IMR-90 (cell line): ENCODE data around the gene S100A1.

Experiments
- BHLHE40 ChIP-seq: fragments of 150-350 bp; IDR thresholded peaks from 2 replicates; pipeline ENCODE4 v1.6.1; 2016; ENCODE audit warnings: mild to moderate bottlenecking, low read depth, low read length
- CEBPB ChIP-seq: IDR thresholded peaks from 2 replicates; pipeline ENCODE4 v1.6.1; 2012; ENCODE audit warnings: low read depth, low read length, improper control_type of control experiment
- ELK1 ChIP-seq: fragments of 150-350 bp; IDR thresholded peaks from 2 replicates; pipeline ENCODE4 v1.6.1; 2016; ENCODE audit warnings: low read depth, mild to moderate bottlenecking, low read length, moderate library complexity, borderline replicate concordance
- FOS ChIP-seq: fragments of 150-350 bp; IDR thresholded peaks from 2 replicates; pipeline ENCODE4 v1.6.1; 2016; ENCODE audit warnings: low read depth, low read length
- MAFK ChIP-seq: IDR thresholded peaks from 2 replicates; pipeline ENCODE4 v1.6.1; 2012; ENCODE audit warnings: low read depth, low read length, improper control_type of control experiment
- MAZ ChIP-seq: IDR thresholded peaks from 2 replicates; pipeline ENCODE4 v1.6.1; 2012; ENCODE audit warnings: low read depth, mild to moderate bottlenecking, low read length, improper control_type of control experiment, moderate library complexity, borderline replicate concordance
- POLR2A ChIP-seq: IDR thresholded peaks from 2 replicates; pipeline ENCODE4 v1.6.1; 2012; ENCODE audit warnings: mild to moderate bottlenecking, low read depth, low read length
- RAD21 ChIP-seq: IDR thresholded peaks from 2 replicates; pipeline ENCODE4 v1.6.1; 2012; ENCODE audit warnings: low read length, improper control_type of control experiment
- RCOR1 ChIP-seq: IDR thresholded peaks from 2 replicates; pipeline ENCODE4 v1.6.1; 2012; ENCODE audit warnings: mild to moderate bottlenecking, low read length, improper control_type of control experiment; ENCODE audit not compliant: insufficient replicate concordance
- RFX5 ChIP-seq: IDR thresholded peaks from 2 replicates; pipeline ENCODE4 v1.8.0; 2012; ENCODE audit warnings: low read depth, mild to moderate bottlenecking, low read length, moderate library complexity
- SMC3 ChIP-seq: fragments of 150-350 bp; IDR thresholded peaks from 2 replicates; pipeline ENCODE4 v1.6.1; 2016; ENCODE audit warnings: low read depth, mild to moderate bottlenecking, antibody characterized with exemption, low read length, moderate library complexity
- TF ChIP-seq, protein P1 (sequence below): conservative IDR thresholded peaks from 2 replicates; pipeline ENCODE4 v1.5.1; 2012; ENCODE audit warnings: mild to moderate bottlenecking, low read depth, low read length, improper control_type of control experiment

DNA sequence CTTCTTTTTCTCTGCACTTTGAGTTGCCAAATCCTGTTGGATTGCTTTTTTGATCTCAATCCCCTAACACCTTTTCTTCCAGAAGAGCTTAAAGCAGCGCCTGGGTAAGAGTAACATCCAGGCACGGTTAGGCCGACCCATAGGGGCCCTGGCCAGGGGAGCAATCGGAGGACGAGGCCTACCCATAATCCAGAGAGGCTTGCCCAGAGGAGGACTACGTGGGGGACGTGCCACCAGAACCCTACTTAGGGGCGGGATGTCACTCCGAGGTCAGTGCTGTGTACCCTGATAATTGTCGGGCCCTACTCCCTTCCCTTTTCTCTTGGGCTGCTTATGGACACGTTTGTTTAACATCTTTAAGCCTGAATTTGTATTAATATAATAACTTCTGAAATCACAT lies 13.9 kb downstream of the S100A1 start:
- TF ChIP-seq, protein P1, sequence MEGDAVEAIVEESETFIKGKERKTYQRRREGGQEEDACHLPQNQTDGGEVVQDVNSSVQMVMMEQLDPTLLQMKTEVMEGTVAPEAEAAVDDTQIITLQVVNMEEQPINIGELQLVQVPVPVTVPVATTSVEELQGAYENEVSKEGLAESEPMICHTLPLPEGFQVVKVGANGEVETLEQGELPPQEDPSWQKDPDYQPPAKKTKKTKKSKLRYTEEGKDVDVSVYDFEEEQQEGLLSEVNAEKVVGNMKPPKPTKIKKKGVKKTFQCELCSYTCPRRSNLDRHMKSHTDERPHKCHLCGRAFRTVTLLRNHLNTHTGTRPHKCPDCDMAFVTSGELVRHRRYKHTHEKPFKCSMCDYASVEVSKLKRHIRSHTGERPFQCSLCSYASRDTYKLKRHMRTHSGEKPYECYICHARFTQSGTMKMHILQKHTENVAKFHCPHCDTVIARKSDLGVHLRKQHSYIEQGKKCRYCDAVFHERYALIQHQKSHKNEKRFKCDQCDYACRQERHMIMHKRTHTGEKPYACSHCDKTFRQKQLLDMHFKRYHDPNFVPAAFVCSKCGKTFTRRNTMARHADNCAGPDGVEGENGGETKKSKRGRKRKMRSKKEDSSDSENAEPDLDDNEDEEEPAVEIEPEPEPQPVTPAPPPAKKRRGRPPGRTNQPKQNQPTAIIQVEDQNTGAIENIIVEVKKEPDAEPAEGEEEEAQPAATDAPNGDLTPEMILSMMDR, result no peak
- no peak for TF ChIP-seq POLR2A
- TF ChIP-seq MAFK, result no peak
- TF ChIP-seq RAD21, result no peak
- no peak for TF ChIP-seq SMC3
- no peak for TF ChIP-seq BHLHE40
- no peak for TF ChIP-seq RFX5
- no peak for TF ChIP-seq ELK1
- no peak for TF ChIP-seq FOS
- no peak for TF ChIP-seq MAZ
- no peak for TF ChIP-seq RCOR1
- TF ChIP-seq CEBPB, result no peak
